ENCODE results near the gene GPR160.
A peak's percentile ranks its signal among the peaks of the same experiment; 100 is the strongest.

The GPR160 gene

GRCh38 chr3:170046269-170047132 is 8.7 kb downstream of the GPR160 start:
- H3K4me1 ChIP-seq (ENCODE audit: control insufficient read depth in 5 of 5, insufficient read depth in 5 of 5, low read length in 5 of 5) = peaks cover 0 to 41% (median 8%) of the 10 kb centered on the region in 5 donors
- H3K9me3 ChIP-seq (ENCODE audit: control insufficient read depth in 5 of 5, low read length in 5 of 5) = no peaks in the 10 kb centered on the region
- H3K4me3 ChIP-seq (ENCODE audit: low read depth in 1 of 5, low read length in 5 of 5) = no peak overlapping the region
- H3K36me3 ChIP-seq (ENCODE audit: control insufficient read depth in 5 of 5, insufficient read depth in 5 of 5, low read length in 5 of 5) = no peaks in the 10 kb centered on the region
- no peak overlapping the region for H3K9ac ChIP-seq (ENCODE audit: low read length in 5 of 5)
- peaks cover 0 to 6% (median 0%) of the 10 kb centered on the region in 5 donors for H3K27me3 ChIP-seq (ENCODE audit: control insufficient read depth in 5 of 5, insufficient read depth in 4 of 5, low read length in 5 of 5)
- no peak overlapping the region for H3K27ac ChIP-seq (ENCODE audit: low read depth, low read length)

- H3K27me3 ChIP-seq (ENCODE audit: control insufficient read depth in 5 of 5, insufficient read depth in 4 of 5, low read length in 5 of 5) = peaks cover 0 to 6% (median 0%) of the 10 kb centered on the region in 5 donors
- H3K9me3 ChIP-seq (ENCODE audit: control insufficient read depth in 5 of 5, low read length in 5 of 5) = no peaks in the 10 kb centered on the region
- peaks cover 0 to 41% (median 8%) of the 10 kb centered on the region in 5 donors for H3K4me1 ChIP-seq (ENCODE audit: control insufficient read depth in 5 of 5, insufficient read depth in 5 of 5, low read length in 5 of 5)
- H3K9ac ChIP-seq (ENCODE audit: low read length in 5 of 5) = no peak overlapping the region
- H3K36me3 ChIP-seq (ENCODE audit: control insufficient read depth in 5 of 5, insufficient read depth in 5 of 5, low read length in 5 of 5) = no peaks in the 10 kb centered on the region
- H3K27ac ChIP-seq (ENCODE audit: low read depth, low read length) = no peak overlapping the region
- no peak overlapping the region for H3K4me3 ChIP-seq (ENCODE audit: low read depth in 1 of 5, low read length in 5 of 5)
Measured at GRCh38 chr3:170047133-170047404, 9.3 kb downstream of the GPR160 start.

GRCh38 chr3:170049146-170050000 is 11.6 kb downstream of the GPR160 start:
- Histone ChIP-seq H3K9me3 (ENCODE audit: control insufficient read depth in 5 of 5, low read length in 5 of 5) (no peaks in the 10 kb centered on the region), H3K9ac (ENCODE audit: low read length in 5 of 5) (no peak overlapping the region), H3K27ac (ENCODE audit: low read depth, low read length) (peak overlapping the region; percentile 76), H3K27me3 (ENCODE audit: control insufficient read depth in 5 of 5, insufficient read depth in 4 of 5, low read length in 5 of 5) (peaks cover 0 to 6% (median 0%) of the 10 kb centered on the region in 5 donors), H3K4me1 (ENCODE audit: control insufficient read depth in 5 of 5, insufficient read depth in 5 of 5, low read length in 5 of 5) (peaks cover 0 to 39% (median 8%) of the 10 kb centered on the region in 5 donors), H3K4me3 (ENCODE audit: low read depth in 1 of 5, low read length in 5 of 5) (peak overlapping the region in 4 of 5 donors; percentile 10 to 45 (median 34)), H3K36me3 (ENCODE audit: control insufficient read depth in 5 of 5, insufficient read depth in 5 of 5, low read length in 5 of 5) (no peaks in the 10 kb centered on the region)

- H3K27me3 ChIP-seq (ENCODE audit: control insufficient read depth in 5 of 5, insufficient read depth in 4 of 5, low read length in 5 of 5) = no peaks in the 10 kb centered on the region
- no peak overlapping the region for H3K9ac ChIP-seq (ENCODE audit: low read length in 5 of 5)
- H3K4me3 ChIP-seq (ENCODE audit: low read depth in 1 of 5, low read length in 5 of 5) = no peak overlapping the region
- H3K36me3 ChIP-seq (ENCODE audit: control insufficient read depth in 5 of 5, insufficient read depth in 5 of 5, low read length in 5 of 5) = no peaks in the 10 kb centered on the region
- H3K27ac ChIP-seq (ENCODE audit: low read depth, low read length) = peak overlapping the region; percentile 0
- peaks cover 0 to 29% (median 8%) of the 10 kb centered on the region in 5 donors for H3K4me1 ChIP-seq (ENCODE audit: control insufficient read depth in 5 of 5, insufficient read depth in 5 of 5, low read length in 5 of 5)
- H3K9me3 ChIP-seq (ENCODE audit: control insufficient read depth in 5 of 5, low read length in 5 of 5) = no peaks in the 10 kb centered on the region
Measured at GRCh38 chr3:170050753-170051152, 13.0 kb downstream of the GPR160 start.

- Histone ChIP-seq H3K36me3 (ENCODE audit: control insufficient read depth in 5 of 5, insufficient read depth in 5 of 5, low read length in 5 of 5) (no peaks in the 10 kb centered on the region), H3K4me1 (ENCODE audit: control insufficient read depth in 5 of 5, insufficient read depth in 5 of 5, low read length in 5 of 5) (peaks cover 0 to 19% (median 8%) of the 10 kb centered on the region in 5 donors), H3K27ac (ENCODE audit: low read depth, low read length) (no peak overlapping the region), H3K9ac (ENCODE audit: low read length in 5 of 5) (no peak overlapping the region), H3K4me3 (ENCODE audit: low read depth in 1 of 5, low read length in 5 of 5) (no peak overlapping the region), H3K27me3 (ENCODE audit: control insufficient read depth in 5 of 5, insufficient read depth in 4 of 5, low read length in 5 of 5) (no peaks in the 10 kb centered on the region), H3K9me3 (ENCODE audit: control insufficient read depth in 5 of 5, low read length in 5 of 5) (no peaks in the 10 kb centered on the region)
Measured at GRCh38 chr3:170052398-170052797, 14.6 kb downstream of the GPR160 start.

- Histone ChIP-seq H3K9me3 (ENCODE audit: control insufficient read depth in 5 of 5, low read length in 5 of 5) (no peaks in the 10 kb centered on the region), H3K36me3 (ENCODE audit: control insufficient read depth in 5 of 5, insufficient read depth in 5 of 5, low read length in 5 of 5) (no peaks in the 10 kb centered on the region), H3K4me1 (ENCODE audit: control insufficient read depth in 5 of 5, insufficient read depth in 5 of 5, low read length in 5 of 5) (peaks cover 0 to 18% (median 3%) of the 10 kb centered on the region in 5 donors), H3K27ac (ENCODE audit: low read depth, low read length) (no peak overlapping the region), H3K4me3 (ENCODE audit: low read depth in 1 of 5, low read length in 5 of 5) (no peak overlapping the region), H3K27me3 (ENCODE audit: control insufficient read depth in 5 of 5, insufficient read depth in 4 of 5, low read length in 5 of 5) (no peaks in the 10 kb centered on the region), H3K9ac (ENCODE audit: low read length in 5 of 5) (no peak overlapping the region)
Measured at GRCh38 chr3:170054204-170054603, 16.4 kb downstream of the GPR160 start.

- Histone ChIP-seq H3K4me1 (ENCODE audit: control insufficient read depth in 5 of 5, insufficient read depth in 5 of 5, low read length in 5 of 5) (peaks cover 0 to 11% (median 0%) of the 10 kb centered on the region in 5 donors), H3K36me3 (ENCODE audit: control insufficient read depth in 5 of 5, insufficient read depth in 5 of 5, low read length in 5 of 5) (no peaks in the 10 kb centered on the region), H3K9ac (ENCODE audit: low read length in 5 of 5) (no peak overlapping the region), H3K27me3 (ENCODE audit: control insufficient read depth in 5 of 5, insufficient read depth in 4 of 5, low read length in 5 of 5) (no peaks in the 10 kb centered on the region), H3K27ac (ENCODE audit: low read depth, low read length) (no peak overlapping the region), H3K4me3 (ENCODE audit: low read depth in 1 of 5, low read length in 5 of 5) (no peak overlapping the region), H3K9me3 (ENCODE audit: control insufficient read depth in 5 of 5, low read length in 5 of 5) (no peaks in the 10 kb centered on the region)
Measured at GRCh38 chr3:170055209-170055608, 17.4 kb downstream of the GPR160 start.

GRCh38 chr3:170056710-170057454 is 19.1 kb downstream of the GPR160 start:
- no peaks in the 10 kb centered on the region for H3K36me3 ChIP-seq (ENCODE audit: control insufficient read depth in 5 of 5, insufficient read depth in 5 of 5, low read length in 5 of 5)
- no peak overlapping the region for H3K9ac ChIP-seq (ENCODE audit: low read length in 5 of 5)
- H3K27ac ChIP-seq (ENCODE audit: low read depth, low read length) = no peak overlapping the region

GRCh38 chr3:170057550-170057949 is 19.8 kb downstream of the GPR160 start:
- no peak overlapping the region for H3K27ac ChIP-seq (ENCODE audit: low read depth, low read length)
- H3K9ac ChIP-seq (ENCODE audit: low read length in 5 of 5) = no peak overlapping the region
- no peak overlapping the region for H3K4me3 ChIP-seq (ENCODE audit: low read depth in 1 of 5, low read length in 5 of 5)
- no peaks in the 10 kb centered on the region for H3K9me3 ChIP-seq (ENCODE audit: control insufficient read depth in 5 of 5, low read length in 5 of 5)
- no peaks in the 10 kb centered on the region for H3K27me3 ChIP-seq (ENCODE audit: control insufficient read depth in 5 of 5, insufficient read depth in 4 of 5, low read length in 5 of 5)
- H3K36me3 ChIP-seq (ENCODE audit: control insufficient read depth in 5 of 5, insufficient read depth in 5 of 5, low read length in 5 of 5) = no peaks in the 10 kb centered on the region
- peaks cover 0 to 6% (median 0%) of the 10 kb centered on the region in 5 donors for H3K4me1 ChIP-seq (ENCODE audit: control insufficient read depth in 5 of 5, insufficient read depth in 5 of 5, low read length in 5 of 5)

More at GRCh38 chr3:170056710-170057454, 19.1 kb downstream of the GPR160 start:
- H3K4me1 ChIP-seq (ENCODE audit: control insufficient read depth in 5 of 5, insufficient read depth in 5 of 5, low read length in 5 of 5) = peaks cover 0 to 6% (median 0%) of the 10 kb centered on the region in 5 donors
- no peaks in the 10 kb centered on the region for H3K9me3 ChIP-seq (ENCODE audit: control insufficient read depth in 5 of 5, low read length in 5 of 5)
- H3K27me3 ChIP-seq (ENCODE audit: control insufficient read depth in 5 of 5, insufficient read depth in 4 of 5, low read length in 5 of 5) = no peaks in the 10 kb centered on the region
- H3K4me3 ChIP-seq (ENCODE audit: low read depth in 1 of 5, low read length in 5 of 5) = no peak overlapping the region

All from subcutaneous abdominal adipose tissue (tissue), 5 donors.